Prostate gland (tissue), 2 donors: ENCODE measurements around the gene SPRR4. TPM values are rescaled to one million over a fixed set of nuclear protein-coding genes. Genes with fewer than 3 reads are reported as not detected.

ENCODE experiments used
- DNase-seq: peaks from one replicate; pipeline ENCODE4 v3.0.0-alpha.2; 2019; ENCODE audit warnings: low spot score
- H3K27ac ChIP-seq, 2 donors: fragments of 200-600 bp; sonication (generic); 2 replicates each; pipeline ENCODE4 v1.5.1; 2017 to 2019
- H3K27me3 ChIP-seq: fragments of 200-600 bp; sonication (generic); replicated peaks from 2 replicates; pipeline ENCODE4 v1.5.1; 2019; ENCODE audit not compliant: insufficient read depth
- H3K36me3 ChIP-seq, 2 donors: fragments of 200-600 bp; sonication (generic); 1 replicate in 1 of 2; 2 replicates in 1 of 2; pipeline versions ENCODE4 v1.5.1 to v1.8.1; 2017 to 2019
- H3K4me1 ChIP-seq: fragments of 200-600 bp; sonication (generic); replicated peaks from 2 replicates; pipeline ENCODE4 v1.5.1; 2019
- H3K4me3 ChIP-seq, 2 donors: fragments of 200-600 bp; sonication (generic); 2 replicates each; pipeline ENCODE4 v1.5.1; 2017 to 2019
- H3K9me3 ChIP-seq: fragments of 200-600 bp; sonication (generic); 2 replicates; pipeline ENCODE4 v1.5.1; 2017
- POLR2A ChIP-seq: fragments of 450-650 bp; IDR thresholded peaks from one replicate; pipeline ENCODE4 v1.6.1; 2016; ENCODE audit warnings: antibody characterized with exemption, mild to moderate bottlenecking
- POLR2AphosphoS5 ChIP-seq: sonication (generic); formaldehyde crosslinking; IDR thresholded peaks from one replicate; pipeline ENCODE4 v1.6.1; 2017; ENCODE audit warnings: antibody characterized with exemption
- WGBS: methylation state at CpG from one replicate; pipeline ENCODE4 v1.1.5; 2018; 5-methylcytosine and 5-hydroxymethylcytosine counted together
- intact Hi-C: fragments of 100-400 bp; cut with DNase I; formaldehyde crosslinking; loops from one replicate; pipeline ENCODE4 v1.14.2; 2022
- total RNA-seq, 2 donors: library from RNA; depleted of rRNA; stranded (reverse); fragments of >200 nt; gene quantifications; one replicate each; pipeline ENCODE4 v1.1.0, GENCODE V29; 2016
- TF ChIP-seq, protein P1 (sequence below), 4 experiments: fragments of 200-600 bp in 2 of 4; fragments of 450-650 bp in 2 of 4; sonication (generic) in 2 of 4; IDR thresholded peaks; 1 replicate in 3 of 4; 2 replicates in 1 of 4; pipeline ENCODE4 v1.5.1; 2016 to 2019; ENCODE audit warnings: antibody characterized with exemption in 4 of 4, mild to moderate bottlenecking in 2 of 4, moderate library complexity in 2 of 4

The SPRR4 gene
- total RNA-seq, 2 donors from 2014 or later: not detected

DNA sequence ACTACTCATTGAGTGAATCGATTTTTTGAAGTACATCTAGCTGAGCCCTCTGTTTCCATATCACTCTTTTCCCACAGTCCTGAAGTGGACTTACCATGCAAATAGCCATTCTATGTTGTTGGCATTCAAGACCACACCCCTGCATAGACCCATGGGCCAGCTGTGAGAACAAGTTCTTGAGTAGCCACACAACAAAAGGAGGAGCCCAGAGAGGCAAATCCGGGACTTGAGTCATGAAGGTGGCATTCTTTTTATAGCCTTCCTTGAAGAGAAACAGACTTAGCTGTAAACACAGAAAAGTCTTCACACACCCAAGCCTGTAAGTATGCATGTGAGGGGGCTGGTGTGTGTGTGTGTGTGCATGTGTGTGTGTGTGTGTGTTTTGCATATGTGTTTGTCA, 37.3 kb upstream of the SPRR4 start:
- no peaks in the 10 kb centered on the region for H3K4me1 ChIP-seq
- TF ChIP-seq, protein P1, sequence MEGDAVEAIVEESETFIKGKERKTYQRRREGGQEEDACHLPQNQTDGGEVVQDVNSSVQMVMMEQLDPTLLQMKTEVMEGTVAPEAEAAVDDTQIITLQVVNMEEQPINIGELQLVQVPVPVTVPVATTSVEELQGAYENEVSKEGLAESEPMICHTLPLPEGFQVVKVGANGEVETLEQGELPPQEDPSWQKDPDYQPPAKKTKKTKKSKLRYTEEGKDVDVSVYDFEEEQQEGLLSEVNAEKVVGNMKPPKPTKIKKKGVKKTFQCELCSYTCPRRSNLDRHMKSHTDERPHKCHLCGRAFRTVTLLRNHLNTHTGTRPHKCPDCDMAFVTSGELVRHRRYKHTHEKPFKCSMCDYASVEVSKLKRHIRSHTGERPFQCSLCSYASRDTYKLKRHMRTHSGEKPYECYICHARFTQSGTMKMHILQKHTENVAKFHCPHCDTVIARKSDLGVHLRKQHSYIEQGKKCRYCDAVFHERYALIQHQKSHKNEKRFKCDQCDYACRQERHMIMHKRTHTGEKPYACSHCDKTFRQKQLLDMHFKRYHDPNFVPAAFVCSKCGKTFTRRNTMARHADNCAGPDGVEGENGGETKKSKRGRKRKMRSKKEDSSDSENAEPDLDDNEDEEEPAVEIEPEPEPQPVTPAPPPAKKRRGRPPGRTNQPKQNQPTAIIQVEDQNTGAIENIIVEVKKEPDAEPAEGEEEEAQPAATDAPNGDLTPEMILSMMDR (IDR thresholded peaks at IDR 0.05): no peak
- TF ChIP-seq POLR2AphosphoS5 (no peak), POLR2A (no peak)
- 65% methylated on average over 2 of the region's 2 CpGs for WGBS
- H3K9me3 ChIP-seq: no peaks in the 10 kb centered on the region
- DNase-seq: no peak
- H3K4me3 ChIP-seq: no peak overlapping the region
- no peaks in the 10 kb centered on the region for H3K36me3 ChIP-seq
- H3K27me3 ChIP-seq: no peaks in the 10 kb centered on the region
- intact Hi-C loops: no loop called here
- H3K27ac ChIP-seq: no peak overlapping the region

GRCh38 chr1:152940614-152941013, 29.8 kb upstream of the SPRR4 start:
- Histone ChIP-seq H3K36me3 (no peaks in the 10 kb centered on the region), H3K4me1 (no peaks in the 10 kb centered on the region), H3K9me3 (no peaks in the 10 kb centered on the region), H3K27me3 (no peaks in the 10 kb centered on the region), H3K4me3 (no peak overlapping the region), H3K27ac (no peak overlapping the region)
- TF ChIP-seq POLR2AphosphoS5 (no peak), POLR2A (no peak)
- TF ChIP-seq, protein P1 (IDR thresholded peaks at IDR 0.05): no peak
- intact Hi-C loops: no loop called here
- DNase-seq: no peak
- WGBS: 96% methylated on average over 1 of the region's 1 CpG

- Histone ChIP-seq H3K4me3 (no peak overlapping the region), H3K27me3 (no peaks in the 10 kb centered on the region), H3K9me3 (no peaks in the 10 kb centered on the region), H3K4me1 (no peaks in the 10 kb centered on the region), H3K27ac (no peak overlapping the region), H3K36me3 (no peaks in the 10 kb centered on the region)
- 64% methylated on average over 8 of the region's 8 CpGs for WGBS
- DNase-seq: no peak
- intact Hi-C loops: no loop called here
- TF ChIP-seq POLR2A (no peak), POLR2AphosphoS5 (no peak)
- TF ChIP-seq, protein P1 (IDR thresholded peaks at IDR 0.05): no peak
Observed at GRCh38 chr1:152941037-152941711, 29.3 kb upstream of the SPRR4 start.

GRCh38 chr1:152942161-152942560, 28.3 kb upstream of the SPRR4 start:
- Histone ChIP-seq H3K27me3 (no peaks in the 10 kb centered on the region), H3K4me1 (no peaks in the 10 kb centered on the region), H3K9me3 (no peaks in the 10 kb centered on the region), H3K36me3 (no peaks in the 10 kb centered on the region), H3K4me3 (no peak overlapping the region), H3K27ac (no peak overlapping the region)
- WGBS: 80% methylated on average over 2 of the region's 2 CpGs
- intact Hi-C loops: no loop called here
- no peak for DNase-seq
- TF ChIP-seq POLR2AphosphoS5 (no peak), POLR2A (no peak)
- TF ChIP-seq, protein P1 (IDR thresholded peaks at IDR 0.05): no peak

GRCh38 chr1:152946248-152946647, 24.2 kb upstream of the SPRR4 start:
- DNase-seq: no peak
- Histone ChIP-seq H3K4me3 (no peak overlapping the region), H3K27me3 (no peaks in the 10 kb centered on the region), H3K27ac (no peak overlapping the region), H3K4me1 (no peaks in the 10 kb centered on the region), H3K36me3 (no peaks in the 10 kb centered on the region), H3K9me3 (no peaks in the 10 kb centered on the region)
- intact Hi-C loops: no loop called here
- 70% methylated on average over 3 of the region's 3 CpGs for WGBS
- TF ChIP-seq, protein P1 (IDR thresholded peaks at IDR 0.05): no peak
- no peak for TF ChIP-seq POLR2AphosphoS5
- no peak for TF ChIP-seq POLR2A
